HG02852 (cell line): ENCODE data around the gene HSPA1L.

ENCODE experiments used
- ATAC-seq: cut with Tn5 transposase; IDR thresholded peaks from one replicate; pipeline ENCODE4 v1.9.1; 2021; ENCODE audit warnings: mild to moderate bottlenecking, moderate library complexity; ENCODE audit not compliant: unreplicated experiment

HSPA1L gene

DNA sequence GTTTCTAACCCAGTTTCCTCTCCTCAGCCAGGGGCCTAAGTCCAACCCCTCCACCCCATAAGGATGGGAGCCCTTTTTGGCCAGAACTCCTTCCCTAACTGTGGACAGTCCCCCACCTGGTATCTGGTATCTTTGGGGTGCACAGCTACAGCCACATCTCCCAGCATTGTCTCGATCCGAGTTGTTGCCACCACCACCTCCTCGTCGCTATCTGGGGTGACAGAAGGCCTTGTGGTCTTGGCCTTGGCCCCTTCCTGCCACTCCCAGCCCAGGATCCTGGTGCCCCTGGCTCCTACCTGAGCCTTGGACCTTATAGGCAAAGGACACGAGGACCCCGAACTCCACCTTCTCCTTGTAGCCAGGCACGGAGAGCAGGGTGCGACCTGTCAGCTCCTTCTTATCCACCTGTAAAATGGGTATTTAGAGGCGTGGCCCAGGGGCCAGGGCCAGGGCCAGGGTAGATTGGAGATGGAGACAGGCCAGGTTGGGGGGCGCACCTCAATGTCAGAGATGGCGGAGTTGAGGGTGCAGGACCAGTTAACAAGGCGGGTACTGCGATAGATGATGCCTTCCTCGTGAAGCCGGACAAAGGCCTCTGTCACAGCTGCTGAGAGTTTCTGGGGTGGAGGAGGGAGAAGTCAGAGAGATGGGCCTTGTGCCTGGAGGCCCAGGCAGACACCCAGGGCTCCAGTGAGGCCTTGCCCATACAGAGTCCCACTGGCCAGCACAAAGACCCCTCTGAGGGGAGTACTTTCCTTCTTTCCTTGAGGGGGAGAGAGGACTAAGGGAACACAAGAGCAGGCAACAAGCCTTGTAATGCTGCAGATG, 30.8 kb downstream of the HSPA1L start:
- no peak for ATAC-seq

DNA sequence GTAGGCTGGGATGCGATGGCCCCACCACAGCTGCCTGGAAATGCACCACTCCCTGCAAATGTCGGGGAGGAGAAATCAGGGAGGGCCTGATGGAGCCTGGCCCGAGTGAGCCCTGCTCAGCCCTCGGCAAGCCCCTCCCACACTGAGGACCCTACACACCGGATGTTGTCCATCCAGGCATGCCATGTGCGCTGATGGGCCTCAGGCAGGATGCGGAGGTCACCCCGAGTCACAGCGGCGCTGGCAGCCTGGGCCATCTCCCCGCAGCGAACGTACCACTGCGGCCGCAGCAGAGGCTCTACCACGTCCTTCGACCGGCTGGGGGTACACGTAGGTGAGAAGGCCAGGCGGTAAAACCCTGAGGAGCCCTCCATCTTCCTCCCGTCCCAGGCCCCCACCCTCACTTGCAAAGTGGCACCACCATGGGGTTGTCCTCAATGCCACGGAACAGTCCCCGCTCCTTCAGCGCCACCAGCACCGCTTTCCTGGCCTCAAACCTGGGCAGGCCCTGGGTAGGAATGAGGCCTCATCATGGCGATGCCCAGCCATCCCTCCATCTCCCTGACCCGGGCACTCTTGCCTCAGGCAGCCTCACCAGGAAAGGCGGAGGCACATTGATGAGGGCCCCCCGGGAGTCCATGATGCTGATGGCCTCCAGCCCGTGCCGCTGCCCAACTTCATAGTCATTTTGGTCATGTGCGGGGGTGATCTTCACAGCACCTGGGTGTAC, 32.8 kb downstream of the HSPA1L start:
- ATAC-seq: no peak

DNA sequence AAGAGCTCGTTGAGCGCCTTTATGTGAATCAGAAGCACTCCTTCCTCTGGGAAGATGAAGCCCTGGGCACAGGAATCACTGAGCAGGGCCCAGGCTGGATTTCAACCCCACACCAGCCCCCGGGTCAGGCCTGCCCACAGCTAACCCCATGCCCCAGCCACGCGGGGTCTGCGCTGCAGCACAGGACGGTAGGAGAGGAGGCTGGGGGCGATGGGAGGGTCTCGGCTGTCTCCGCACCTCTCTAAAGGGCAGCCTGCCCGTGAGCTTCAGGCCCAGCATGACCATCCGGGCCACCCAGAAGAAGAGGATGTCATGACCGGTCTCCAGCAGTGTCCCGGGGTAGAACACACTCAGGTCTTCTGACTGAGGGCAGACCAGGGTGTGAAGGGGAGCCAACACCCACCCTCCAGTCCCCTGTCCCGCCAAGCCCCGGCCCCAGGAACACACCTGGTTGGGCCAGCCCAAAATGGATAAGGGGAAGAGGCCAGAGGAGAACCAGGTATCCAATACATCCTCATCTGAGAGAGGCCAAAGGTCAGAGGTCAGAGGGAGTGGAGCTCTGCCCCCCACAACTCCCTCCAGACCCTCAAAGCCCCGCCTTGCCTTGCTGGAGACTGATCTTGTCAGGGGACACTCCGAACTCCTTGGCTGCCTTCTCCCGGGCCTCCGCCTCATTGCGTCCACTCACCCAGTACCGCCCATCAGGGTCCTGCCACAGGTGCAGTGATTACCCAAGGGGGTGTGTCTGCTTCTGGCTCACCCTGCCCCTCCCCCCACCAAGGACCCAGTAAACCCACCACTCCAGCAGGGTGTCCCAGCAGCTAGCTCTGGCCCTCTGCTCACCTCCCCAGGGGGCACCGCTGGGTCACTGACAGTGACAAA, 33.6 kb downstream of the HSPA1L start:
- ATAC-seq: no peak

DNA sequence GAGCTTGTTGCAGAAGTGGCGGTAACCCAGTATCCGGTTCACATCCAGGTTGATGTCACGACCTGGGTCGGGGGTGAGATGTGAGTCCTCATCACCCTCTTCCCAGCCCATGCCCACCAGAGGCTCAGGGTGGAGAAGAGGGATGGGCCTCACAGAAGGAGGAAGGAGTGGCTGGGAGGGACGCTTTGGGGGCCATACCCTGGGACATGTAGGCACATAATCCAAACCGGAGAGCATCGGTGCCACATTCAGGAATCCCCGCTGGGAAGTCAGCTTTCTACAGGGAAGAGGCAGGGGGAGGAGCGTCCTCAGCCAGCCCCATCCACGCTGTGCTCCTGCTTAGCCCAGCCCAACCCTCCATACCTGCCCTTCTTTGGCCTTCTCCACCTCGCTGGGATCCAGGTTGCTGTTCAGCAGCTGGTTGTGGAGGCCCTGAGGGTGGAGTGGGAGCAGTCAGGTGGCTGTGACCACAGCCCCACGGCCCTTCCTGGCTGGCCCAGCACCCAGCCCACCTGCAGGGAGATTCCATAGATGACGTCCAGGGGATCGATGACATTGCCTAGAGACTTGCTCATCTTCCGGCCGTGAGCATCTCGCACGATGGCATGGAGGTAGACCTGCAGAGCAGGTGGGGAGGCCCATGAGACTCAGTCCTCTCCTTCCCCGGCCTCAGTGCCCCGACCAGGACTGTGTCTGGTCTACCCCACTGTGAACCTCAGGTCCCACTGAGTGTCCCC, 34.4 kb downstream of the HSPA1L start:
- ATAC-seq: no peak

DNA sequence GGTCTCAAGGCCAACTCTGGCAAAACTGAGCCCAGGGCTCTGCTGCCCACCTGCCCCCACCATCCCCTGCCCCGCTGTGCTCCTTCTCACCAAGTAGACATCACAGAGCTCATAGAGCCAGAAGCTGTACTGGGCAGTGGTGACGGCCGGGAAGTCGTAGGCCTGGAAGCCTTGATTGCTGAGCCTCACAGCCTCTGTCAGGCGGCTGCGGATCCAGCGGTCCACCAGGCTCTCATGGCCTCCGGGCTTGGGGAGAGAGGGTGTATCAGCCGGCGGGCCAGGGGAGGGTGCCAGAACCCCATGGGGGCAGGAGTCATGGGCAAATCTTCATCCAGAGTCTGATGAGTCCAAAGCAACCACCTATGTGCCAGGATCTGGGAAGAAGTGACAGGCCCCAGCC, 35.2 kb downstream of the HSPA1L start:
- ATAC-seq: no peak

DNA sequence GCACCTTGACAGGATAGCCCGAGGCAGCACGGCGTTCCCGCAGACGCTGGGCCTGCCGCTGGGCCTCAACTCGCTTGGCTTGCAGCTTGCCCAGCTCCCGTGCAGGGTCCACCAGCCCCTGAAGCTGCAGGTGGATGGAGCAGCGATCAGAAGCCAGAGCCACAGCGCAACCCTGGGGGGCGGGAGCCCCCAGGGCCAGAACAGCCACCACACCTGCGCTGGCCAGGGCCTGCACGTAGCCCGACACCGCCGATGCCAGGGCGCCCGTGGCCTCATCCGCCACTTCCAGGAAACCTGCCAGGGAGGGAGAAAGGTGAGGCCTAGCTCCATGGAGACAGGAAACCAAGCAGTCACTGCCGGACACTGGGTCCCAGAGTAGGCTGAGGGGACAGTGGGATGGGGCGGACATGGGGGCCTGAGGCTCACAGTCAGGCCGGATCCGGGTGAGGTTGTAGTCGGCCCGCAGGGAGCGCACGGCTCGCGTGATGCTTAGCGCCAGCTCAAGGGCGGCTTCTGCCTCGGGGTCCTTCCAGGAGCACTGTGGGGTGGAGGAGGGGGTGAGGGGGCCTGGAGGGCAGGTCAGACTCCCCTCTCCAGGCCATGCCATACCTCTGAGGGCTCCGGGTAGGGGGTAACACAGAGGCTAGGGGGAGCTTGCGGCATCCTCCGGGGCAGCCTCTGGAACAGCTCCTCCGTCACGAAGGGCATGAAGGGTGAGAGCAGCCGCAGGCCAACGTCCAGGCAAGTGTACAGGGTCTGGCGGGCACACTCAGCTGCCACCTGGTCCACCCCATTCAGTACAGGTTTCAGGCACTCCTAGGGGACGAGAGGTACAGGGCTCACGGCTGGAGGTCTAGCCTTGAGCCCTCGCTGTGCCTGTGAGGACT, 35.8 kb downstream of the HSPA1L start:
- no peak for ATAC-seq

DNA sequence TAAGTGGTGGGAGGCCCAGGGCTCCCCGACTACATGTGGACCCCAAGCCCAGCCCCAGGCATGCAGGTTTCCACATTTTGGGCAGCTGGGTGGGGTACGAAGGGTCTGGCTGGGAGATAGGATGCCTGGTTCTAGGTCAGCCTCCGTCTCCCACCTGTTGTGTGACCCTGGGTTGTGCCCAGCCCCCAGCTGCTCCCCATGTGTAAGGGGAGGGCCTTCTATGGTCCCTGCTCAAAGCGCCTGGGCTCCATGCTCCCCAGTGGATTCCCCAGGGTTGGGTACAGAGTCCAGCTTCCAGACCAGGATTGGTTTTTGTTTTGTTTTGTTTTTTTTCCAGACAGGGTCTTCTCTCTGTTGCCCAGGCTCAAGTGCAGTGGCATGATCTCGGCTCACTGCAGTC, 36.9 kb downstream of the HSPA1L start:
- ATAC-seq: no peak

DNA sequence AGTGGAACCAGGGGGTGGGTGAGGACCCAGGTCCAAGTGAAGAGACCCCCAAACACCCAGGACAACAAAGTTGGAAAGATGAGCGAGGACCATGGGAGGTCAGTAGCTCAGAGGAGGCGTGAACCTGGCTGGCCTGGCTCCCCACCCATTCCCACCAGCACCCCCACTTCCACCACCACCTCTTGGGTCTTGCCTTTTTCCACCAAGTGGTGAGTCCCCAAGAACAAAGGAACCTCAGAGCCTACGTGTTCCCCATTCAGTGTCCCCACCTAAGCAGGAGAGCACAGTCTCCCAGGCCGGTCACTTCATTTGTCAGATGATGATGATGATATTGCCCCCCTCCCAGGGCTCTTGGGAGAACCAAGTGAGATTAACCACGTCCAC, 37.4 kb downstream of the HSPA1L start:
- ATAC-seq: no peak

DNA sequence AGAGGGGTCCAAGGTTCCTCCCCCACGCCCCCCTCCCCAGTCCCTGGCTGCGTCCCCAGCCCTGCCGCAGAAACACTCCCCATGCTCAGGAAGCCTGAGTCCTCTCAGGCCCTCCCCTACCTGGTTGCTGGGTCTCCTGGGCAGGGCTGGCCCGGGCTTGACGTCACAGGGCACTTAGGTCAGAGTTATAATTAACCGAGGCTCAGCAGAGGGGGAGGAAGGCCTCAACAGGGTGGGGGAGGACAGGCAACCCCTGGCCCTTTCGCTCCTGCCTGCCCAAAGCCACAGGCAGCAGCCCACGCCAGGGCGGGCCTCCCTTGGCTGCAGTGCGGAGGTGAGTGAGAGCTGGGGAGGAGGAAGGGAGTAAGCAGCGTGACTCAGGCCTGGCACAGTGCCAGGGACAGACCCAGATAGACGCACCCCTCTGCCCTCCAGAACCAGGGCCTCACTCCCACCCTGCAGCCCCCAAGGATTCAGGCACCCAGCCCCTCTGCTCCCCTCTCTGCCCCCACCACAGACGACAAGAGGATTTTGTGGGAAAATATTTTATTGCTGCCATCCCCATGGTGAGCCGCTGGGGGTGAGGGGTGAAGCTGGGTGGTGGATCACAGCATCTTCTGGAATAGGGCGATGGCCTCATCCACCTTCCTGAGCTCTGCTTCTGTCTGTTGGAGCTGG, 38.0 kb downstream of the HSPA1L start, which contains the start of gene VWA7:
Gene VWA7 (minus strand): TSS at position 340 of the 678 bp plus-strand sequence. CDS start 549 bp downstream, outside the sequence.
- peak; percentile 65 for ATAC-seq

DNA sequence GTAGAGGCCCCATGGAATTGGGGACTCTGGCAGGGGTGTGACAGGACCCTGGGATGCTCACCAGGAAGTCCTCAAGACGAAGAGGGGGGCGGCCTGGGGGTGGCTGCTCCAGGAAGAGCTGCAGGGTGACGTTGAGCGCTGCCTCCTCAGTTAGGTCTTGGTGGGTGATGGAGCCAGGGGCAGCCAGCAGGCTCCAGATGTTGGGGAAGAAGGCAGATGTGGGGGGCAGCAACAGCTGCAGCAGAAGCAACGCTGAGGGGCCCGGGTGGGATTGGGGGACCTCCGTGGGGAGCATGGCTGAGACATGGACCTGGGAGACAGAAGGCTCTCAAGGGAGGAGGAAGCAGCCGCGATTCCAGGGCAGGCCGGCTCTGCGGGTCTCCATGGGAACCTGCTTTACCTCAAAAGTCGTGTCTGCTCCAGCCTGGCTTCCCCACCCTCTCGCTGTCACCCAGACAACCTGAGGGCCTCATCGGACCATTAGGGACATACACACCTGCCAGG, 38.5 kb downstream of the HSPA1L start:
- ATAC-seq: no peak

DNA sequence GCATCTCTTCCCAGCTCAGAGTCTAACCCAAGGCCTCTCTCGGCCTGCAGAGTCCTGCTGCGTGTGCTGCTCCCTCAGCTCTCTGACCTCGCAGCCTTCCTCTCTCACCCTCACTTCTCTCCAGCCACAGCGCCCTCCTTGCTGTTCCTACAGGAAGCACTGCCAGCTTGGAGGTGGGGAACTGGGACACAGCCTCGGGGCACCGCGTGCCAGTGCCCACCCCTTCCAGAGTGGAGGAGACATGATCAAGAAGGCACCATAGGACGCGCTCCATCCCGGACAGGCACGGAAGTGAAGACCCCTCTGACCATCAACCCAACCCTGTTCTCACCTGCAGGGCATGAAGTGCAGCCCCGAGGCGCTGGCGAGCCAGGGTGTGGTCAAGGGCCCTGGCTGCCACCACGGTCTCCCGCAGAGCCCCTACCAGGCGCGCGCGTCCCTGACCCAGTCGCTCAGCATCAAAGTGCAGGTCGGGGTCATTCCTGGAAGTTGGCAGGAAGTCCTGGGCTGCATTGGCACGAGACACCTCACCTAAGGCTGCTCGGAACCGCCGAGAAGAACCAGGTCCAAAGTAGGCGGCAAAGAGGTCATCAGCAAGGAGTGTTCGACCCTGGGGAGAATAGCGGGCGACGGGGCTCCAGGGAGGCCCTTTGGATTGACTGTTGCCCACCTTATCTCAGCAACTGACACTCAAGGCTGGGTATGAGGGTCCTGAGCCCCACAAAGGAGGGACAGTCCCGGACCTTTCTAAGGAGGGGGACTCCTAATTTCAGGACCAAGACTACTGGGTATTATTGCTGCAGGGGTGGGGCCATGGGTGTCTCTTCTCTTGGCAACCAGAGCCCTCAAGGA, 39.2 kb downstream of the HSPA1L start:
- ATAC-seq: no peak

DNA sequence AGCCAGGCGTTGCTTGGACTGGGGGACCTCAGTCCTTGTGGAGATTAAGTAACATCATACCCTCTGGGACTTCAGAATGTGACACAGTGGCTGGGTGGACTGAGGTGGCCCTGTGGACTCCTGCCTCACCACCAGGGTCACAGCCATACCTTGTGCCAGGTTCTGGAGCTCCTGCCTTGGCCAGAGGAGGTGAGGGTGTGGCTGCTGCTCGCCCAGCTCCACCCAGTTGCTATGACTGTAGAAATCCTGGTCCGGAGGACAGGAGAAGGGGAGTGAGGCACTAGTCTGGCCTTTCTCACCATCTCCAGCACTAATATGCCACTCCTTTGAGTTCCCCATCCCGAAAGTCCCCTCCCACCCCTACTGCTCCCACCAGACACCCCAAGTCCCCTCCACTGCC, 39.9 kb downstream of the HSPA1L start:
- no peak for ATAC-seq

DNA sequence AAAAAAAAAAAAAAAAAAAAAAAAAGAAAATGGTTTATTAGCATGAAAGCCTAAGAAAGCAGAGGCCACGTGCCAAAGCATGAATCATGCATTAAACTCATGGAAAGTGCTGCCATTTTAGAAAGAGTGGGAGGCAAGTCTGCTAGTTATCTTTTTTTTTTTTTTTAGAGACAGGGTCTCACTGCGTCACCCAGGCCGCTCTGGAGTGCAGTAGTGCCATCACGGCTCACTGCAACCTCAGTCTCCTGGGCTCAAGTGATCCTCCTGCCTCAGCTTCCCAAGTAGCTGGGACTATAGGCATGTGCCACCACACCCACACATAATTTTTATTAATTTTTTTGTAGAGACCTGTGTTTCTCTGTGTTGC, 43.1 kb downstream of the HSPA1L start:
- no peak for ATAC-seq

DNA sequence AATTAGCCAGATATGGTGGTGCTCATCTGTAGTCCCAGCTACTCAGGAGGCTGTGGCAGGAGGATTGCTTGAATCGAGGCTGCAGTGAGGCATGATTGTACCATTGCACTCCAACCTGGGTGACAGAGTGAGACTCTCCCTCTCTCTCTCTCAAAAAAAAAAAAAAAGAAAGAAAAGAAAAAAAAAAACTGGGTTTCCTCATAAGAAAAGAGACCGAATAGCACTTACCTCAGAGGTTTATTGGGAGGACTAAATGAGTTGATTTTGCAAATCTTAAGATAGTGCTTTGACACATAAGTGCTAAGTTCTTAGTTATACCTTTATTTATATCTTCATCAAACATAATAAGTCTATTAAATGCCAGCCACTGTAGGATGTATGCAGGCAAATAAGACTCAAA, 44.2 kb downstream of the HSPA1L start:
- ATAC-seq: no peak

DNA sequence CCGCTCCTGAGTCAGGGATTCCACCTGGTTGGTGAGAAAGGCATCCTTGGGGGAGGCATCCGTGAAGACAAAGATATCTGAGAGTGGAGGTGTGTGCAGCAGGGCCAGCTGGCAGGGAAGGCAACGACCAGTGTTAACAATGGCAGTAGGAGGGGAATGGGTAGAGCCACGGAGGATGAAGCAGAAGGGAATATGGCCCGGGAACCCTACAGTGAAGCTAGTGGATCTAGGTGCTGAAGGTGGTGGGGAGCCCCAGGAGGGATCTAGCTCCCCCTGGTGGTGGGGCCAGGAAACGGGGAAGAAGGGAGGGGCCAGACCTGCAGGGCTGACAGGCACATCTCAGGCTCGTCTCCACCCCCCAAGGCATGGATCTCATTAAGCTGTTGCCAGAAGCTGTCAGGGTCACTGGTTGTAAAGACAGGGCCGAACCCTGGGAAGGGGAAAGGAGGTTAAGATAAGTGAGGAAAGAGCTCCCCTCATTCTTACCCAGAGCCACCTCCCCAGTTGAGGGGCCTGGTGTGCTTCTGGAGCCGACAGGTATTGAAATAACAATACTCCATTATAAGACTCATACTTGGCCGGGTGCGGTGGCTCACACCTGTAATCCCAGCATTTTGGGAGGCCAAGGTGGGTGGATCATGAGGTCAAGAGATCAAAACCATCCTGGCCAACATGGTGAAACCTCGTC, 45.3 kb downstream of the HSPA1L start:
- no peak for ATAC-seq

DNA sequence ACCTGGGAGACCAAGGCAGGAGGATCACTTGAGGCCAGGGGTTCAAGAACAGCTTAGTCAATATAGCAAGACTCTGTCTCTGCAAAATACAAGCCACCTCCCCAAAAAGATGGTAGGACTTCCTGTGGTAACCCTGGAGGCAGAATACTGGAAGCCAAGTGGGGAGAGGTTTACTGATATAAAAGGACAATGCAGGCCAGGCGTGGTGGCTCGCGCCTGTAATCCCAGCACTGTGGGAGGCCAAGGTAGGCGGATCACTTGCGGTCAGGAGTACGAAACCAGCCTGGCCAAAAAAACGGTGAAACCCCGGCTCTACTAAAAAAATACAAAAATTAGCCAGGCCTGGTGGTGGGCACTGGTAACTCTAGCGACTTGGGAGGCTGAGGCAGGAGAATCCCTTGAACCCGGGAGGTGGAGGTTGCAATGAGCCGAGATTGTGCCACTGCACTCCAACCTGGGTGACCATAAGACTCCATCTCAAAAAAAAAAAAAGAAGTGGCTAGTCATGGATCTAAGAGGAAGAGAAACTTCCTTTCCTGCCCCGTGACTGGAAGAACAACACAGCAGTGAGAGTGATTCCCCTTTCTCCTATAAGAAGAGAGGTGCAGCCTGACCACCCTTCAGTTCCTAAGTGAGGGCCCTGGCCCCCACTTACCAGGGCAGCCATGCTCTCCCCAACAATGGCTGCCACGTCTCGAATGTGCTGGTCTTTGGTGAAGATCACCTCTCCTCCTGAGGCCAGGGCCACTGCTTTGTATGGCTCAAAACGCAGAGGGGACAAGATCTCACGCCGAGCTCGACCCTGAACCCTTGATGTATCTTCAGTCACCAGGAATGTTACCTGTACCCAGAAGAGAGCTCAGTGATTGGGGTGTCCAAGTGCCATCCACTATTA, 46.5 kb downstream of the HSPA1L start:
- no peak for ATAC-seq
